ENCODE results near the gene C10orf71. TPM values are rescaled to one million over a fixed set of nuclear protein-coding genes. Genes with fewer than 3 reads are reported as not detected.

The C10orf71 gene
- total RNA-seq, 1 experiment from 2014 or later, result not detected

DNA sequence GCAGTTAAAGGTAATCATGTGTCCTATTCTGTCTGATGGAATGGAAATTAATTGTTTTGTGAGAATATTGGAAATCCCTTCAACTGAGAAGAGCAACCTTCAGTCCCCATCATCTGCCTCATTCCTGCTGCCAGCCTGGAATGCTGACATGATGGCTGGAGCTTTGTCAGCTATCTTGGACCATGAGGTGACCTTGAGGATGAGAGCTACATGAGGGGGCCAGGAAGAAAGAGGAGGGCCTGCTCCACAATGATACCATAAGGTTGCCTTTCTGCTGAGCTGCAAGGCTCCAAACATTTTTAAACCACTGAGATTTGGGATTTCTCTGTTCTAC, 40.7 kb upstream of the C10orf71 start:
- H3K4me3 ChIP-seq (replicated peaks in 1 of 2; ENCODE audit: low read depth in 1 of 2, low read length in 2 of 2), result no peak overlapping the region
- H3K27ac ChIP-seq (ENCODE audit: low read depth, low read length), result no peak overlapping the region
- ChIA-PET CTCF (no interaction called here), RAD21 (ENCODE audit: low non-redundant PET in 1 of 2, low total read pairs in 2 of 2, uncharacterized antibody in 2 of 2, unreplicated experiment in 2 of 2) (no interaction called here), POLR2A (no interaction called here)
- TF ChIP-seq EZH2 (IDR thresholded peaks at IDR 0.05) (no peak), SIN3A (IDR thresholded peaks at IDR 0.05; ENCODE audit: low read depth) (no peak), EGR1 (IDR thresholded peaks at IDR 0.05; ENCODE audit: low read depth) (no peak), ELF1 (IDR thresholded peaks at IDR 0.05; ENCODE audit: borderline replicate concordance, low read depth) (no peak), ZFX (IDR thresholded peaks at IDR 0.05) (no peak), CBX3 (IDR thresholded peaks at IDR 0.05; ENCODE audit: low read depth) (no peak), RAD21 (IDR thresholded peaks at IDR 0.05; ENCODE audit: low read depth) (no peak), SP1 (IDR thresholded peaks at IDR 0.05; ENCODE audit: low read depth) (no peak), ZNF274 (IDR thresholded peaks at IDR 0.05; ENCODE audit: low read depth, low read length) (no peak), YY1 (IDR thresholded peaks at IDR 0.05; ENCODE audit: extremely low read depth, insufficient replicate concordance, low read depth, low read length) (no peak), SRF (IDR thresholded peaks at IDR 0.05; ENCODE audit: low read depth) (no peak), JUND (IDR thresholded peaks at IDR 0.05) (no peak), FOSL1 (IDR thresholded peaks at IDR 0.05; ENCODE audit: low read depth) (no peak), POLR2A (IDR thresholded peaks at IDR 0.05; ENCODE audit: borderline replicate concordance, extremely low read depth, insufficient read depth, insufficient read length) (no peak), POLR2AphosphoS5 (IDR thresholded peaks at IDR 0.05; ENCODE audit: low read depth, low read length) (no peak), EZH2phosphoT487 (IDR thresholded peaks at IDR 0.05; ENCODE audit: borderline replicate concordance) (no peak)
- TF ChIP-seq, protein P1, sequence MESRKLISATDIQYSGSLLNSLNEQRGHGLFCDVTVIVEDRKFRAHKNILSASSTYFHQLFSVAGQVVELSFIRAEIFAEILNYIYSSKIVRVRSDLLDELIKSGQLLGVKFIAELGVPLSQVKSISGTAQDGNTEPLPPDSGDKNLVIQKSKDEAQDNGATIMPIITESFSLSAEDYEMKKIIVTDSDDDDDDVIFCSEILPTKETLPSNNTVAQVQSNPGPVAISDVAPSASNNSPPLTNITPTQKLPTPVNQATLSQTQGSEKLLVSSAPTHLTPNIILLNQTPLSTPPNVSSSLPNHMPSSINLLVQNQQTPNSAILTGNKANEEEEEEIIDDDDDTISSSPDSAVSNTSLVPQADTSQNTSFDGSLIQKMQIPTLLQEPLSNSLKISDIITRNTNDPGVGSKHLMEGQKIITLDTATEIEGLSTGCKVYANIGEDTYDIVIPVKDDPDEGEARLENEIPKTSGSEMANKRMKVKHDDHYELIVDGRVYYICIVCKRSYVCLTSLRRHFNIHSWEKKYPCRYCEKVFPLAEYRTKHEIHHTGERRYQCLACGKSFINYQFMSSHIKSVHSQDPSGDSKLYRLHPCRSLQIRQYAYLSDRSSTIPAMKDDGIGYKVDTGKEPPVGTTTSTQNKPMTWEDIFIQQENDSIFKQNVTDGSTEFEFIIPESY (IDR thresholded peaks at IDR 0.05; ENCODE audit: extremely low read depth, insufficient replicate concordance, low read length), result no peak
- TF ChIP-seq, protein P2, sequence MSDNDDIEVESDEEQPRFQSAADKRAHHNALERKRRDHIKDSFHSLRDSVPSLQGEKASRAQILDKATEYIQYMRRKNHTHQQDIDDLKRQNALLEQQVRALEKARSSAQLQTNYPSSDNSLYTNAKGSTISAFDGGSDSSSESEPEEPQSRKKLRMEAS (IDR thresholded peaks at IDR 0.05), result no peak
- TF ChIP-seq, protein P3, sequence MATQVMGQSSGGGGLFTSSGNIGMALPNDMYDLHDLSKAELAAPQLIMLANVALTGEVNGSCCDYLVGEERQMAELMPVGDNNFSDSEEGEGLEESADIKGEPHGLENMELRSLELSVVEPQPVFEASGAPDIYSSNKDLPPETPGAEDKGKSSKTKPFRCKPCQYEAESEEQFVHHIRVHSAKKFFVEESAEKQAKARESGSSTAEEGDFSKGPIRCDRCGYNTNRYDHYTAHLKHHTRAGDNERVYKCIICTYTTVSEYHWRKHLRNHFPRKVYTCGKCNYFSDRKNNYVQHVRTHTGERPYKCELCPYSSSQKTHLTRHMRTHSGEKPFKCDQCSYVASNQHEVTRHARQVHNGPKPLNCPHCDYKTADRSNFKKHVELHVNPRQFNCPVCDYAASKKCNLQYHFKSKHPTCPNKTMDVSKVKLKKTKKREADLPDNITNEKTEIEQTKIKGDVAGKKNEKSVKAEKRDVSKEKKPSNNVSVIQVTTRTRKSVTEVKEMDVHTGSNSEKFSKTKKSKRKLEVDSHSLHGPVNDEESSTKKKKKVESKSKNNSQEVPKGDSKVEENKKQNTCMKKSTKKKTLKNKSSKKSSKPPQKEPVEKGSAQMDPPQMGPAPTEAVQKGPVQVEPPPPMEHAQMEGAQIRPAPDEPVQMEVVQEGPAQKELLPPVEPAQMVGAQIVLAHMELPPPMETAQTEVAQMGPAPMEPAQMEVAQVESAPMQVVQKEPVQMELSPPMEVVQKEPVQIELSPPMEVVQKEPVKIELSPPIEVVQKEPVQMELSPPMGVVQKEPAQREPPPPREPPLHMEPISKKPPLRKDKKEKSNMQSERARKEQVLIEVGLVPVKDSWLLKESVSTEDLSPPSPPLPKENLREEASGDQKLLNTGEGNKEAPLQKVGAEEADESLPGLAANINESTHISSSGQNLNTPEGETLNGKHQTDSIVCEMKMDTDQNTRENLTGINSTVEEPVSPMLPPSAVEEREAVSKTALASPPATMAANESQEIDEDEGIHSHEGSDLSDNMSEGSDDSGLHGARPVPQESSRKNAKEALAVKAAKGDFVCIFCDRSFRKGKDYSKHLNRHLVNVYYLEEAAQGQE (IDR thresholded peaks at IDR 0.05; ENCODE audit: low read depth), result no peak
- TF ChIP-seq, protein P4, sequence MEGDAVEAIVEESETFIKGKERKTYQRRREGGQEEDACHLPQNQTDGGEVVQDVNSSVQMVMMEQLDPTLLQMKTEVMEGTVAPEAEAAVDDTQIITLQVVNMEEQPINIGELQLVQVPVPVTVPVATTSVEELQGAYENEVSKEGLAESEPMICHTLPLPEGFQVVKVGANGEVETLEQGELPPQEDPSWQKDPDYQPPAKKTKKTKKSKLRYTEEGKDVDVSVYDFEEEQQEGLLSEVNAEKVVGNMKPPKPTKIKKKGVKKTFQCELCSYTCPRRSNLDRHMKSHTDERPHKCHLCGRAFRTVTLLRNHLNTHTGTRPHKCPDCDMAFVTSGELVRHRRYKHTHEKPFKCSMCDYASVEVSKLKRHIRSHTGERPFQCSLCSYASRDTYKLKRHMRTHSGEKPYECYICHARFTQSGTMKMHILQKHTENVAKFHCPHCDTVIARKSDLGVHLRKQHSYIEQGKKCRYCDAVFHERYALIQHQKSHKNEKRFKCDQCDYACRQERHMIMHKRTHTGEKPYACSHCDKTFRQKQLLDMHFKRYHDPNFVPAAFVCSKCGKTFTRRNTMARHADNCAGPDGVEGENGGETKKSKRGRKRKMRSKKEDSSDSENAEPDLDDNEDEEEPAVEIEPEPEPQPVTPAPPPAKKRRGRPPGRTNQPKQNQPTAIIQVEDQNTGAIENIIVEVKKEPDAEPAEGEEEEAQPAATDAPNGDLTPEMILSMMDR (IDR thresholded peaks at IDR 0.05 in 2 of 3, conservative IDR thresholded peaks at IDR 0.05 in 1 of 3; ENCODE audit: borderline replicate concordance in 1 of 3, insufficient read depth in 1 of 3, low read depth in 2 of 3, low read length in 2 of 3), result no peak
- H3K9me2 ChIP-seq (ENCODE audit: insufficient read depth), result no peaks in the 10 kb centered on the region
- ATAC-seq, result no peak
- H3K36me3 ChIP-seq (ENCODE audit: control insufficient read depth in 1 of 2, insufficient read depth in 2 of 2, low read length in 2 of 2), result no peaks in the 10 kb centered on the region
- H4K20me1 ChIP-seq (ENCODE audit: insufficient read depth), result no peaks in the 10 kb centered on the region
- H3K4me2 ChIP-seq (ENCODE audit: low read length), result no peak overlapping the region
- intact Hi-C loops (cut with micrococcal nuclease), result no loop called here
- DNase-seq (ENCODE audit: low read depth, low spot score), result no peak
- no peak overlapping the region for H2AFZ ChIP-seq (ENCODE audit: low read depth, low read length, poor library complexity, severe bottlenecking)
- H3K4me1 ChIP-seq (ENCODE audit: control insufficient read depth in 1 of 2, insufficient read depth in 2 of 2, low read length in 2 of 2), result no peaks in the 10 kb centered on the region
- no peaks in the 10 kb centered on the region for H3K9me3 ChIP-seq (ENCODE audit: control insufficient read depth in 1 of 2, insufficient read depth in 1 of 2, low read depth in 1 of 2, low read length in 2 of 2)
- peaks cover 48% of the 10 kb centered on the region; the same call in 1 of the 2 replicates for H3K27me3 ChIP-seq (ENCODE audit: insufficient read depth, low read length)
- H3K79me2 ChIP-seq (ENCODE audit: insufficient read depth, low read length), result no peaks in the 10 kb centered on the region
- no TSS peak for BruUV-seq (replicated peaks)
- no peak overlapping the region for H3K9ac ChIP-seq (ENCODE audit: low read length)

Data from HCT116 (cell line).